NCI-H446 (cell line): ENCODE results near the gene DNAJB9.

Experiments
- DNase-seq, 2 experiments: peaks; one replicate each; lab custom pipeline; 2025; lab: John Stamatoyannopoulos, UW

Gene DNAJB9

DNA sequence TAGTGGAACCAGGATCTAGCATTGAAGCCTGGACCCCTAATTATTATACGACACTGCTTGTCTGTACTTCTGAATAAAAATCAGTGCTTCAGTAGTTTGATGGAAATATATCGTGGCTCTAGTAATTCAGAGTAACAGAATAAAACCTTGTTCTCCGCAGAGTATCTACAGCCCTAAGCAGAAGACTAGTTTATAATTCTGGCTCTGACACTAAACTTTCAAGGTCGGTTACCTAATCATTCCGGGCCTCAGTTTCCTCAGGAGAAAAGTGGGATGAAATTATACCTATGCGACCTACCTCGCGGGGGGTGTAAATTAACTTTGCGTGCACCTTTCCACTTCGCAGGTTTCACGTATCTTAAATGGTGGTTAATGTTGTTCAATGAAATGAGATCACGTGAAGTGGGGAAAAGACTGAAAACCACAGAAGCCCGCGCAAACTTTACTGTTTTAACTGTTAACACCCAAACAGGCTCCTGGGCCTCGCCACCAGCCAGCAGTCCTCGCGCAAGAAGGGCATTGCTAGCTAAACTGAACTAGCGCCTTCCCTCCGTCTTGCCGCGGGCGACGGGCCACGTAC lies 783 bp upstream of the DNAJB9 start:
- no peak for DNase-seq

DNA sequence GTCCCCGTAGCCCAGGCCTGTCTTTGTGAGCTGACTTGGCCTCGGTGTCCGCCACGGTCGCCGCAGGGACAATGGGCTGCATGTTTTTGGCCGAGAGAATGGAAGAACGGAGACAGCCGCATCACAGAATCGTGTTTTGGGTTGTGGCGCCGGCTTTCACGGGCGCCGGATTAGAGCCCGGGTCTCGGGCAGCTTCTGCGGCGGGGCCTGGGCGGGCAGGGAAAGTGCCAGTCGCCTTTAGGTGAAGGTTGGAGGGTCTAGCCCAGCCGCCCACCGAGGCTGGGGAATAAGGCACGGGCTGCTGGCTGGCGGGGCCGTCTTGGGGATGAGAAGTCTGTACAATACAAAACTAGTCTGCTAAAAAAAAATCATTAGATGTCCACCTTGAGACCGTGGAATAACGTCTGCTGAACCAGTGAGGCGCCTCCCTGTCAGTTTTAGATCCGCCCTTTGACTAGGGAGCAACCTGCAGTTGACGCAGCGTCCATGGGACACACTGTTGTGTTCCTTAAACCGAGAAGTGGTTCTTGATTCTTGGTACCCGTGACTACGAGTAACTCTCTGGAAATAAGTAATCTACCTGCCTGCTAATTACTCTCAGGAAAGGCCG lies 577 bp downstream of the DNAJB9 start:
- peak; percentile 5 to 25 for DNase-seq

DNA sequence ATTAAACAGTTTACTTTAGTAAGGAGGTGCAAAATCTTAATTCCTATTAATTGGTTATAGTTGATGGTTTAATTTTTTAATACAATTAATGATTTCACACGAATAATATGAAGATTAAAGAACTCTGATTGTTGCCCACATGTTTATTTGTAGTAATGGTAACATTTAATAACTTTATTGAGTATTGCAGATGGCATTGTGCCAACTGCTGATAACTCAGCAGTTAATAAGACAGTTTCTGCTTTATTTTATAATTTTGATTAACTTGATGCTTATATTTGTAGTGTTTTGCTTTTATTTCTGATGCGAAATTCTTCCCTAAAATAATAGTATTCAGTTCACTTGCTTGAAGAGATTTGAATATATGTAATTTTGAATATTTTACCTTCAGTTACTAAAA lies 2.8 kb downstream of the DNAJB9 start:
- no peak for DNase-seq

GRCh38 chr7:108575156-108575555 lies 5.5 kb downstream of the DNAJB9 start:
- no peak for DNase-seq

DNA sequence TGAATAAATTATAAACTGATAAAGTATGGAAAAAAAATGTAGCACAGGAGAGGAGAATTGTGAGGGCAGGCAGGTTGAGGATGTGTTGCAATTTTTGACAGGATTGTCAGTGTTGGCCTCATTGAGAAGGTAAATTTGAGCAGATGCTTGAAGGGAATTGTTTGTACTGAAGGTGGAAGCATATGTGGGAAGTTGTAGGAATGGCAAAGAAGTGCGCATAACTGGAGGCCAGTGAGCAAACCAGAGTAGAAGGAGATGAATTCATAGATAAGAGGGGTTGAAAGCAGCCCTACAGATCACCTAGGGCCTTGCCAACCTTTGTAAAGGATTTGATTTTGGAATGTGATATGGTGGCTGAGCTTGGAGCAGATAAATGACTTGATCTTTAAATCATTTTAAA lies 6.4 kb downstream of the DNAJB9 start:
- DNase-seq = no peak

GRCh38 chr7:108578937-108579336 lies 9.3 kb downstream of the DNAJB9 start:
- no peak for DNase-seq

GRCh38 chr7:108580298-108580697 lies 10.6 kb downstream of the DNAJB9 start:
- no peak for DNase-seq

GRCh38 chr7:108581655-108582491 lies 12.2 kb downstream of the DNAJB9 start:
- no peak for DNase-seq

DNA sequence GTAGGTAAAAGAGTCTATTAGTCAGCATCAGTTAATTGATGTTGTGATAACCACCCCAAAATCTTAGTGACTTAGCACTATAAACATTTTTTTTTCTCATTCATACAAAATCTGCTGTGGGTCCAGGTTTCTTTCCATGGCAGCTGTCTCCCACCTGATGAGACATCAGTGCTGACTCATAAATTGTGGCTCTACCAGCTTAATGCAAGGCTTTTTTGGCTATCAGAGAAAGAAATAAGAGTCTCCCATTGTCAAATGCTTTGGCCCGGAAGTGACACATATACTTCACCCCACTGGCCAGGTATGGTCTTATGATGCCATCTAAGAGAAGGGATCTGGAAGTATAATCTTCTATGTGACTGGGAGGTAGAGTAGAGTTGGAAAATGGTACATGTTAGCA lies 14.5 kb downstream of the DNAJB9 start:
- no peak for DNase-seq

DNA sequence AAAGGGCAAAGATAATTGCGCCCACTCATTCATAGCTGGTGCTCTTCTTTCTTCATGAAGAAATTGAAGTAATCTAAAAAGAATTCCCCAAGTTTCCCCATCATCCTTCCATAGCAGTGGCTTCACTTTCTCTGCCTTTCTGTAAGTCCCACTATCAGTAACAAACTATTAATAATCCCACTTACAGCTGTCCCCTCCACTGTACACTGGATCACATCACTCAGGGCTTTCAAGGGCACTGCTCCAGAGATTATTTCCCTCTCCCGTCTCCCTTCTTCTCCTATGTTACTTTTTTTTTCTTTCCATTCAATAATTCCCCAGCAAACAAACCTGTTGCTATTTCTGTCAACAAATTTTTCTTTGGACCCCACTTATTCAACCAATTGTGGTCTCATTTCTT lies 16.2 kb downstream of the DNAJB9 start:
- no peak for DNase-seq

DNA sequence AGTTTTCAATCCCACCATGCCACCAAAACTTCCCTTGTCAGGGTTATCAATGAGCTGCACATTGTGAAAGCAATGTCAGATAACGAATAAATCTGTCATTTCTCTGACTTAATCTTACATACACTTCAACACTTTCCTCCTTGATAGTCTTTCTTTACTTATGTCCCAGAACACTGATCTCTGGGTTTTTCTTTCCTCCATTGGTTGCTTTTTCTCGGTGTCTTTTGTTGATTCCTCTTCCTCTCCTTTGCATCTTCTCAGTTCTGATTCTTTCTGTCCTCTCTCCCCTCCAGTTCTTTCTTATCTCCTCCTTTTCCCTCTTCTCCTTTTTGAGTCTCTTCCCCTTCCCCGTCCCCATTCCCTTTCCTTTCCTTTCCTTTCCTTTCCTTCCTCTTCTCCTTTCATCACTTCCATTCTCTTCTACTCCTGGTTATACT lies 16.6 kb downstream of the DNAJB9 start:
- DNase-seq = no peak

DNA sequence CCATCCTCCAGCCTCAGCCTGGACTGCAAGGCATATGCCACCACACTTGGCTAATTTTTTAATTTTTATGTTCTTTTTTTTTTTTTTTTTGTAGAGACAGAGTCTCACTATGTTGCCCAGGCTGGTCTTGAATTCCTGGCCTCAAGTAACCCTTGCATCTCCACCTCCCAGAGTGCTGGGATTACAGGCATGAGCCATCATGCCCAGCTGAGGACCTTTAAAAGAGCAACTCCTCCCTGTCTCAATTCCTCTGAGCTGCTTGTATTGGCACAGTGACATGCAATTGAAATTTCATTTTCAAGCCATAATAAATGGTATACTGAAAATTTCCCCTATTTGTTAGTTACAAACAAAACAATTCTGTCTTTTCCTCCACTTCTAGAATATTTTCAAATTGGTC lies 19.5 kb downstream of the DNAJB9 start:
- DNase-seq = no peak

- DNase-seq = no peak
Measured at GRCh38 chr7:108589874-108590273, 20.2 kb downstream of the DNAJB9 start.

DNA sequence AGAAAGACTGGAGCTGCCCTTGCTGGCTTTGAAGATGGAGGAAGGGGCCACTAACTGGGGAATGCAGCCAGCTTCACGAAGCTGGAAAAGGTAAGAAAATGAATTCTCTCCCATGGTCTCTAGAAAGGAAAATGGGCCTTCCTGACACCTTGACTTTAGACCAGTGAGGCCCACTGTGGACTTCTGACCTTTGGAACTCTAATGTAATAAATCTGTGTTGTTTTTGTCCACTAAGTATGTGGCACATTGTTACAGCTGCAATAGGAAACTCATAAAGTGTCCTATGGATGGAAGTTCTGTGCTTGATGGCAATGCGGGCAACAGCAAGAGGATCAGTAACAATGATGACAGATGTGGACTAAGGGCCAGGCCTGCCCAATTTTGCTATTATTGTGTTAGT lies 20.9 kb downstream of the DNAJB9 start:
- no peak for DNase-seq

DNA sequence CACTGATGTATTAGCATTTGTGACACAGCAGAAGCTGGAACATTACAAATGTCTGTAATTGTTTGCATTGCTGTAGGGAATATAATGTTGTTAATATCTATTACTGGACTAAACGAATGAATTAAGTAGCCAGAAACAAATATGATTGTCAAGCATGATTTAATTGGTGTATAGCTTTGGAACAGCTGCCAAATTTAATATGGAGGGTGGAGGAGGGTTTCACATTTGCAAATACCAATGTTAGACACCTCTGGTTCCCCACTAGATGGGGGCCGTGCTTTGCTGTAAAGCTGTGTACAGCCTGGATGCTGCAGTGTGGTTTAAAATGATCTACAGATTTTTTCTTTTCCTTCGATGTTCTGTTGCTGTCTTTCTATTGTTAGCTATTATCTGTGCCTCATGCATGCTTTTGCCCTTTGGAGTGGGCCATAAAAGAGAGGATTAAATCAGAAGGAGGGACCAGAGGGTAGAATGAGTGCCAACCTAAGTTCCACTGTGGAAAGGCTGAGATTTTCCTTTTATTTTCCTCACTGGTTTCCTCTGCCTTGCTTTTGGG lies 23.1 kb downstream of the DNAJB9 start:
- peak; percentile 63 to 77 for DNase-seq

DNA sequence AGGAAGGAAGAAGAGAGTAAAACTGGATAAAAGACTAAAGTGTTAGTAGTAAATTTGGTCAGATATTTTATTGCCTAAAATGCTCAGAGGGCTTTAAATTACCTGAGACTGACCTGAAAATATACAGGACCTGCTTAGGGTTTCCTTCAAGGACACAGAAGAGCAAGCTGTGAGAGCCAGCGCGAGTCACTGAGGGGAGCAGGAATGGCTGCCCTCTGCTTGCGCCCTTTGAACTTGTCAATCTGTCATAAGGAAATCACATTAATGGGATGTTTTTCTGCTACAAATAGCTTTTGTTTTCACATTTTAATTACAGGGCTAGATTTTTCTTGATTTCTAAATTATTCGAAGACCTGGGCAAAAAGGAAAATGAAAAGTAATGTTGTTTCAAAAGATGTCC lies 26.9 kb downstream of the DNAJB9 start:
- no peak for DNase-seq

DNA sequence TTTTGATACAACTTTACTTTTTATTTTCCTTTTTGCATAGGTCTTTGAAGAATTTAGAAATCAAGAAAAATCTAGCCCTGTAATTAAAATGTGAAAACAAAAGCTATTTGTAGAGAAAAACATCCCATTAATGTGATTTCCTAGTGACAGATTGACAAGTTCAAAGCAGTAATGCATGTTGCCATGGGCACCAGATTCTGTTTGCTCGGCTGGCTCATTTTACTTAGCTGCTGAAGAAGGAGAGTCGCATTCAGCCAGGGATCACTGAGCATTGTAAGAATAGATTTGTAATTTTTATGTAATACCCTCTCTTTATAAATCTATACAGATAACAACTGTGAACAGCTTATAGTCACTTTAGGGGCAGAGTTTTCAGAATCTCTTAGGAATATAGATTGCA lies 28.5 kb downstream of the DNAJB9 start:
- peak; percentile 32 to 51 for DNase-seq

GRCh38 chr7:108598914-108599580 lies 29.4 kb downstream of the DNAJB9 start:
- peak; percentile 21 to 82 for DNase-seq

GRCh38 chr7:108600399-108600798 lies 30.7 kb downstream of the DNAJB9 start:
- DNase-seq = no peak

GRCh38 chr7:108603656-108604306 lies 34.1 kb downstream of the DNAJB9 start:
- no peak for DNase-seq

GRCh38 chr7:108604307-108605077 lies 34.8 kb downstream of the DNAJB9 start:
- DNase-seq = no peak
